NT2/D1 (cell line): ENCODE data around the gene ZNF780A.

Experiments used
- YY1 ChIP-seq: IDR thresholded peaks from 2 replicates; pipeline ENCODE4 v1.6.1; 2011; ENCODE audit not compliant: insufficient read length, insufficient read depth
- ZNF274 ChIP-seq: IDR thresholded peaks from 2 replicates; pipeline ENCODE4 v1.6.1; 2011; ENCODE audit warnings: mild to moderate bottlenecking, low read depth, low read length

GRCh38 chr19:40090241-40091204 is at the start of gene ZNF780A:
- TF ChIP-seq YY1 (no peak), ZNF274 (no peak)
